HEK293T (cell line): ENCODE measurements around the gene MYBPH.

Source experiments
- ARNT ChIP-seq: fragments of 450-650 bp; IDR thresholded peaks from 2 replicates; pipeline ENCODE4 v1.6.1; 2017; ENCODE audit warnings: mild to moderate bottlenecking
- BHLHE40 ChIP-seq: fragments of 450-650 bp; IDR thresholded peaks from 2 replicates; pipeline ENCODE4 v1.6.1; 2016; ENCODE audit warnings: mild to moderate bottlenecking, moderate library complexity, borderline replicate concordance
- LEF1 ChIP-seq: fragments of 450-650 bp; IDR thresholded peaks from 2 replicates; pipeline ENCODE4 v1.6.1; 2017; ENCODE audit warnings: mild to moderate bottlenecking, borderline replicate concordance
- SP1 ChIP-seq: fragments of 450-650 bp; IDR thresholded peaks from 2 replicates; pipeline ENCODE4 v1.6.1; 2017
- SUZ12 ChIP-seq: fragments of 450-650 bp; IDR thresholded peaks from 2 replicates; pipeline ENCODE4 v1.6.1; 2016; ENCODE audit warnings: mild to moderate bottlenecking
- ZNF384 ChIP-seq: fragments of 450-650 bp; IDR thresholded peaks from 2 replicates; pipeline ENCODE4 v1.6.1; 2016

GRCh38 chr1:203136409-203137042, 39.1 kb downstream of the MYBPH start:
- no peak for TF ChIP-seq SUZ12
- TF ChIP-seq BHLHE40: no peak
- no peak for TF ChIP-seq LEF1
- no peak for TF ChIP-seq ZNF384
- no peak for TF ChIP-seq ARNT
- no peak for TF ChIP-seq SP1
